ENCODE results near the gene ZBTB9. TPM values are rescaled to one million over a fixed set of nuclear protein-coding genes. Genes with fewer than 3 reads are reported as not detected.
"Not testable (repeated sequence)": the region's sequence is repeated elsewhere in the genome, so short reads cannot be mapped to it uniquely, and the experiment has no call there.

ZBTB9 gene
- total and polyA plus RNA-seq, 2 donors (not counting 1 experiment from before 2014, with no cell fraction given): 2.9 to 11.8 TPM

DNA sequence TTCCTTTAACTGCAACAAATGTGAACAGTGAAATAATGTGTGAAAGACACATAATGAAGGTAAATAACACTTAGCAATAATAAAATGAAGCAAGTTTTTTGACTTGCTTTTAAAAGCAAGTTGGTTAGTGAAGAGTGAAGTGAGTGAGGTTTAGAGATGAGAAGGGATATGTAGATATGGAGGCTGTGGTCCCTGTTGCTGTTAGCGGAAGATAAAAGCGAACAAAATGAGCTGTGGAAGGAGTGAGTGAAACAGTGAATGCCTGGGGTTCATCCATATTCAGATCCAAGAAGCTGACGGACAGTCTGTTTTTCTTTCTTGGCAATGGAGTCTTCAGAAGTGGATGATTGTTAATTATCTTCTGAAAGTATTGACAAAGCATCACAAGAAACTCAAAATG, 23.5 kb downstream of the ZBTB9 start:
- Histone ChIP-seq H3K4me2 (replicated peaks; ENCODE audit: low read depth, low read length, poor library complexity, severe bottlenecking) (no peak overlapping the region), H3K4me3 (ENCODE audit: control extremely low read depth in 1 of 5, extremely low read depth in 1 of 5, insufficient read depth in 1 of 5, low read depth in 2 of 5, low read length in 4 of 5) (no peak overlapping the region), H3K36me3 (replicated peaks in 1 of 2; ENCODE audit: control extremely low read depth in 1 of 2, control insufficient read depth in 1 of 2, extremely low read depth in 1 of 2, insufficient read depth in 2 of 2, low read length in 1 of 2) (no peaks in the 10 kb centered on the region), H3K4me1 (ENCODE audit: control insufficient read depth in 2 of 2, insufficient read depth in 2 of 2, low read length in 2 of 2) (no peaks in the 10 kb centered on the region), H3K79me2 (ENCODE audit: control insufficient read depth, insufficient read depth, low read length) (no peaks in the 10 kb centered on the region), H3K27ac (ENCODE audit: low read length in 2 of 2) (no peak overlapping the region), H2AFZ (ENCODE audit: insufficient read depth, low read depth, low read length, poor library complexity, severe bottlenecking) (no peak overlapping the region), H3K9ac (ENCODE audit: low read length) (no peak overlapping the region), H3K9me3 (ENCODE audit: control extremely low read depth in 1 of 3, control insufficient read depth in 2 of 3, insufficient read depth in 1 of 3, low read length in 2 of 3) (no peaks in the 10 kb centered on the region), H3K27me3 (replicated peaks in 1 of 4; ENCODE audit: control extremely low read depth in 1 of 4, control insufficient read depth in 3 of 4, insufficient read depth in 4 of 4, low read length in 3 of 4) (no peaks in the 10 kb centered on the region), H4K20me1 (ENCODE audit: control insufficient read depth, insufficient read depth, low read length, poor library complexity, severe bottlenecking) (no peaks in the 10 kb centered on the region)
- Mint-ChIP-seq H3K27ac (no peak overlapping the region), H3K27me3 (peaks cover 15% of the 10 kb centered on the region), H3K4me3 (no peak overlapping the region), H3K9me3 (ENCODE audit: insufficient read depth) (no peaks in the 10 kb centered on the region), H3K4me1 (no peaks in the 10 kb centered on the region)
- WGBS (ENCODE audit: insufficient coverage): 100% methylated on average over 3 of the region's 3 CpGs
- TF ChIP-seq, protein P1, sequence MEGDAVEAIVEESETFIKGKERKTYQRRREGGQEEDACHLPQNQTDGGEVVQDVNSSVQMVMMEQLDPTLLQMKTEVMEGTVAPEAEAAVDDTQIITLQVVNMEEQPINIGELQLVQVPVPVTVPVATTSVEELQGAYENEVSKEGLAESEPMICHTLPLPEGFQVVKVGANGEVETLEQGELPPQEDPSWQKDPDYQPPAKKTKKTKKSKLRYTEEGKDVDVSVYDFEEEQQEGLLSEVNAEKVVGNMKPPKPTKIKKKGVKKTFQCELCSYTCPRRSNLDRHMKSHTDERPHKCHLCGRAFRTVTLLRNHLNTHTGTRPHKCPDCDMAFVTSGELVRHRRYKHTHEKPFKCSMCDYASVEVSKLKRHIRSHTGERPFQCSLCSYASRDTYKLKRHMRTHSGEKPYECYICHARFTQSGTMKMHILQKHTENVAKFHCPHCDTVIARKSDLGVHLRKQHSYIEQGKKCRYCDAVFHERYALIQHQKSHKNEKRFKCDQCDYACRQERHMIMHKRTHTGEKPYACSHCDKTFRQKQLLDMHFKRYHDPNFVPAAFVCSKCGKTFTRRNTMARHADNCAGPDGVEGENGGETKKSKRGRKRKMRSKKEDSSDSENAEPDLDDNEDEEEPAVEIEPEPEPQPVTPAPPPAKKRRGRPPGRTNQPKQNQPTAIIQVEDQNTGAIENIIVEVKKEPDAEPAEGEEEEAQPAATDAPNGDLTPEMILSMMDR (IDR thresholded peaks at IDR 0.05): no peak
- TF ChIP-seq EZH2 (IDR thresholded peaks at IDR 0.05; ENCODE audit: borderline replicate concordance, insufficient read depth, low read depth, low read length, poor library complexity, severe bottlenecking): no peak
- DNase-seq (no peak), ATAC-seq (ENCODE audit: low read depth) (no peak)
- intact Hi-C loops (cut with micrococcal nuclease): no loop called here
- ChIA-PET CTCF (no interaction called here), POLR2A (no interaction called here)

DNA sequence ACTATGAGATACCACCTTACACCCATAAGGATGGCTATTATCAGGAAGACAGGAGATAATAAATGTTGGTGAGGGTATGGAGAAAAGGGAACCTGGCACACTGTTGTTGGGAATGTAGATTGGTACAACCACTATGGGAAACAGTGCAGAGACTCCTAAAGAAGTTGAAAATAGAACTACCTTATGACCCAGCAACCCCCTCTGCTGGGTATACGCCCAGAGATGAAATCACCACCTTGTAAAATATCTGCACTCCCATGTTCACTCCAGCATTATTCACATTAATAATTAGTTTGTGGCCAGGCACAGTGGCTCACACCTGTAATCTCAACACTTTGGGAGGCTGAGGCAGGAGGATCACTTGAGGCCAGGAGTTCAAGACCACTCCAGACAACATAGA, 26.8 kb downstream of the ZBTB9 start:
- CTCF ChIA-PET: interaction anchor here (0.7 kb wide), 1 partner anchor 45 kb away, joined by 3 read pairs; no protein-coding TSS in a partner anchor
- H3K27ac Mint-ChIP-seq: no peak overlapping the region

DNA sequence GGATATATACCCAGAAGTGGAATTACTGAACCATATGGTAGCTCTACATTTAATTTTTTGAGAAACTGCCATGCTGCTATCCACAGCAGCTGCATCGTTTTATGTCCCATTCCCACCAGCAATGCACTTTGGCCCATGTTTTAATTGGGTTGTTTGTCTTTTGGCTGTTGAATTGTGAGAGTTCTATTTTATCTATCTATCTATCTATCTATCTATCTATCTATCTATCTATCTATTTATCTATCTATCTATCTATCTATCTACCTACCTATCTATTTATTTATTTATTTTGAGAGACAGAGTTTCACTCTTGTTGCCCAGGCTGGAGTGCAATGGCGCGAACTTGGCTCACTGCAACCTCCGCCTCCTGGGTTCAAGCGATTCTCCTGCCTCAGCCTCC, 28.2 kb downstream of the ZBTB9 start:
- H3K4me3 ChIP-seq (ENCODE audit: control extremely low read depth in 1 of 5, extremely low read depth in 1 of 5, insufficient read depth in 1 of 5, low read depth in 2 of 5, low read length in 4 of 5); H3K27ac Mint-ChIP-seq; H3K4me3 Mint-ChIP-seq; H3K4me1 Mint-ChIP-seq; H3K9ac ChIP-seq (ENCODE audit: low read length); H3K36me3 ChIP-seq (replicated peaks in 1 of 2; ENCODE audit: control extremely low read depth in 1 of 2, control insufficient read depth in 1 of 2, extremely low read depth in 1 of 2, insufficient read depth in 2 of 2, low read length in 1 of 2); H3K9me3 ChIP-seq (ENCODE audit: control extremely low read depth in 1 of 3, control insufficient read depth in 2 of 3, insufficient read depth in 1 of 3, low read length in 2 of 3); H3K9me3 Mint-ChIP-seq (ENCODE audit: insufficient read depth); H3K79me2 ChIP-seq (ENCODE audit: control insufficient read depth, insufficient read depth, low read length); H2AFZ ChIP-seq (ENCODE audit: insufficient read depth, low read depth, low read length, poor library complexity, severe bottlenecking); CTCF ChIA-PET; ATAC-seq (ENCODE audit: low read depth); POLR2A ChIA-PET; H3K27me3 ChIP-seq (replicated peaks in 1 of 4; ENCODE audit: control extremely low read depth in 1 of 4, control insufficient read depth in 3 of 4, insufficient read depth in 4 of 4, low read length in 3 of 4); H3K27ac ChIP-seq (ENCODE audit: low read length in 2 of 2); intact Hi-C loops (cut with micrococcal nuclease); DNase-seq; H3K4me2 ChIP-seq (replicated peaks; ENCODE audit: low read depth, low read length, poor library complexity, severe bottlenecking); H3K4me1 ChIP-seq (ENCODE audit: control insufficient read depth in 2 of 2, insufficient read depth in 2 of 2, low read length in 2 of 2); H4K20me1 ChIP-seq (ENCODE audit: control insufficient read depth, insufficient read depth, low read length, poor library complexity, severe bottlenecking): not testable (repeated sequence)
- 100% methylated on average over 3 of the region's 5 CpGs for WGBS (ENCODE audit: insufficient coverage)
- H3K27me3 Mint-ChIP-seq: peaks cover 11% of the 10 kb centered on the region

More for the DNA sequence above, 26.8 kb downstream of the ZBTB9 start:
- ATAC-seq (ENCODE audit: low read depth) (no peak), DNase-seq (no peak)
- H3K4me2 ChIP-seq (replicated peaks; ENCODE audit: low read depth, low read length, poor library complexity, severe bottlenecking): no peak overlapping the region
- no peaks in the 10 kb centered on the region for H3K36me3 ChIP-seq (replicated peaks in 1 of 2; ENCODE audit: control extremely low read depth in 1 of 2, control insufficient read depth in 1 of 2, extremely low read depth in 1 of 2, insufficient read depth in 2 of 2, low read length in 1 of 2)
- H3K27me3 ChIP-seq (replicated peaks in 1 of 4; ENCODE audit: control extremely low read depth in 1 of 4, control insufficient read depth in 3 of 4, insufficient read depth in 4 of 4, low read length in 3 of 4): no peaks in the 10 kb centered on the region
- H3K4me3 Mint-ChIP-seq: no peak overlapping the region
- H3K9me3 ChIP-seq (ENCODE audit: control extremely low read depth in 1 of 3, control insufficient read depth in 2 of 3, insufficient read depth in 1 of 3, low read length in 2 of 3): no peaks in the 10 kb centered on the region
- no peak overlapping the region for H2AFZ ChIP-seq (ENCODE audit: insufficient read depth, low read depth, low read length, poor library complexity, severe bottlenecking)
- H3K4me1 Mint-ChIP-seq: no peaks in the 10 kb centered on the region
- H3K4me3 ChIP-seq (ENCODE audit: control extremely low read depth in 1 of 5, extremely low read depth in 1 of 5, insufficient read depth in 1 of 5, low read depth in 2 of 5, low read length in 4 of 5): no peak overlapping the region
- no peaks in the 10 kb centered on the region for H3K79me2 ChIP-seq (ENCODE audit: control insufficient read depth, insufficient read depth, low read length)
- TF ChIP-seq, protein P1 (IDR thresholded peaks at IDR 0.05): no peak
- TF ChIP-seq EZH2 (IDR thresholded peaks at IDR 0.05; ENCODE audit: borderline replicate concordance, insufficient read depth, low read depth, low read length, poor library complexity, severe bottlenecking): no peak
- H4K20me1 ChIP-seq (ENCODE audit: control insufficient read depth, insufficient read depth, low read length, poor library complexity, severe bottlenecking): no peaks in the 10 kb centered on the region
- H3K4me1 ChIP-seq (ENCODE audit: control insufficient read depth in 2 of 2, insufficient read depth in 2 of 2, low read length in 2 of 2): no peaks in the 10 kb centered on the region
- H3K27me3 Mint-ChIP-seq: peaks cover 11% of the 10 kb centered on the region
- WGBS (ENCODE audit: insufficient coverage): no CpG with 5 or more reads among the region's 1 CpG
- intact Hi-C loops (cut with micrococcal nuclease): no loop called here
- H3K9me3 Mint-ChIP-seq (ENCODE audit: insufficient read depth): no peaks in the 10 kb centered on the region
- POLR2A ChIA-PET: no interaction called here
- H3K9ac ChIP-seq (ENCODE audit: low read length): no peak overlapping the region
- H3K27ac ChIP-seq (ENCODE audit: low read length in 2 of 2): no peak overlapping the region

Measured in B cell (primary cell).